Spleen (tissue), 7 donors: ENCODE measurements around the gene FZD4.

Source experiments
- CTCF ChIP-seq, 11 experiments: fragments of 200-600 bp in 7 of 11; fragments of 450-650 bp in 4 of 11; sonication (generic) in 4 of 11; IDR thresholded peaks in 8 of 11; conservative IDR thresholded peaks in 3 of 11; 1 replicate in 7 of 11; 2 replicates in 4 of 11; pipeline versions ENCODE4 v1.4.0 to v1.8.0; 2016 to 2021; ENCODE audit warnings: antibody characterized with exemption in 11 of 11, inconsistent platforms in 4 of 11, mild to moderate bottlenecking in 1 of 11
- POLR2A ChIP-seq, 3 donors: fragments of 450-650 bp; IDR thresholded peaks; one replicate each; pipeline ENCODE4 v1.5.1; 2017; ENCODE audit warnings: antibody characterized with exemption in 3 of 3, mild to moderate bottlenecking in 1 of 3
- POLR2AphosphoS5 ChIP-seq, 3 donors: sonication (generic); formaldehyde crosslinking; IDR thresholded peaks; one replicate each; pipeline ENCODE4 v1.5.1; 2017; ENCODE audit warnings: antibody characterized with exemption in 3 of 3
- donor health status: DM: no; HTN: no; CAD: no; lungs with moderate emphysema.
- donor health status: DM: no; HTN: no; CAD: no.
- donor health status: DM: no; HTN: no; CAD: no.

GRCh38 chr11:86999859-87000753, 44.9 kb upstream of the FZD4 start:
- TF ChIP-seq CTCF (IDR thresholded peaks at IDR 0.05 in 8 of 11, conservative IDR thresholded peaks at IDR 0.05 in 3 of 11): no peak
- TF ChIP-seq POLR2AphosphoS5 (IDR thresholded peaks at IDR 0.05): no peak
- no peak for TF ChIP-seq POLR2A (IDR thresholded peaks at IDR 0.05)
